HG02884 (cell line): ENCODE results near the gene ERGIC1.

Source experiments
- ATAC-seq: cut with Tn5 transposase; IDR thresholded peaks from one replicate; pipeline ENCODE4 v1.9.1; 2021; ENCODE audit warnings: mild to moderate bottlenecking, moderate library complexity; ENCODE audit not compliant: unreplicated experiment

Gene ERGIC1

GRCh38 chr5:172939611-172940267 is 105.7 kb downstream of the ERGIC1 start:
- no peak for ATAC-seq

- no peak for ATAC-seq
Observed at GRCh38 chr5:172940268-172941066, 106.4 kb downstream of the ERGIC1 start.

GRCh38 chr5:172941067-172941516 is 107.0 kb downstream of the ERGIC1 start:
- no peak for ATAC-seq

GRCh38 chr5:172942556-172942955 is 108.5 kb downstream of the ERGIC1 start:
- no peak for ATAC-seq

- ATAC-seq = no peak
Observed at GRCh38 chr5:172943283-172943841, 109.3 kb downstream of the ERGIC1 start.

GRCh38 chr5:172943906-172944305 is 109.9 kb downstream of the ERGIC1 start:
- no peak for ATAC-seq

- no peak for ATAC-seq
Observed at GRCh38 chr5:172944741-172945140, 110.7 kb downstream of the ERGIC1 start.

- no peak for ATAC-seq
Observed at GRCh38 chr5:172945151-172945550, 111.1 kb downstream of the ERGIC1 start.

- no peak for ATAC-seq
Observed at GRCh38 chr5:172946146-172946545, 112.1 kb downstream of the ERGIC1 start.

GRCh38 chr5:172949426-172949825 is 115.4 kb downstream of the ERGIC1 start:
- ATAC-seq = no peak

GRCh38 chr5:172950176-172950965 is 116.3 kb downstream of the ERGIC1 start:
- no peak for ATAC-seq

GRCh38 chr5:172951371-172952033 is 117.5 kb downstream of the ERGIC1 start:
- no peak for ATAC-seq

- no peak for ATAC-seq
Observed at GRCh38 chr5:172952034-172952511, 118.0 kb downstream of the ERGIC1 start.

GRCh38 chr5:172953776-172954675 is 120.0 kb downstream of the ERGIC1 start:
- no peak for ATAC-seq

- ATAC-seq = no peak
Observed at GRCh38 chr5:172954751-172955159, 120.7 kb downstream of the ERGIC1 start.

GRCh38 chr5:172956228-172956627 is 122.2 kb downstream of the ERGIC1 start:
- ATAC-seq = no peak

- no peak for ATAC-seq
Observed at GRCh38 chr5:172956936-172957335, 122.9 kb downstream of the ERGIC1 start.

GRCh38 chr5:172957458-172957857 is 123.4 kb downstream of the ERGIC1 start:
- ATAC-seq = no peak

- peak; percentile 50 for ATAC-seq
Observed at GRCh38 chr5:172958331-172959046, 124.4 kb downstream of the ERGIC1 start.
